Endothelial cell of umbilical vein (primary cell): Measurements from ENCODE around the gene RTKN2. TPM values are rescaled to one million over a fixed set of nuclear protein-coding genes. Genes with fewer than 3 reads are reported as not detected.

ENCODE experiments used
- BruUV-seq: library from RNA; stranded (reverse); fragments of 400-500 nt; replicated peaks from 2 replicates; lab custom pipeline; 2021; lab: Mats Ljungman, UMichigan
- CTCF ChIA-PET: fragments of 300-600, 350-600 bp; sonication (Branson Sonifier 250); formaldehyde crosslinking; loops from one replicate; lab custom pipeline; 2021; ENCODE audit warnings: antibody characterized with exemption, inconsistent platforms; lab: Charles Lee
- POLR2A ChIA-PET: fragments of 300-600, 350-600 bp; sonication (Branson Sonifier 250); formaldehyde crosslinking; loops from one replicate; lab custom pipeline; 2021; ENCODE audit warnings: antibody characterized with exemption, inconsistent platforms; lab: Charles Lee
- DNase-seq: peaks from one replicate; pipeline ENCODE4 v3.0.0-alpha.2; 2011; ENCODE audit warnings: low read depth, low spot score
- FAIRE-seq: peaks from 2 replicates; lab custom pipeline; 2011; peaks lifted over from hg19 to GRCh38; lab: Jason Lieb, UNC
- H2AFZ ChIP-seq: 2 replicates; pipeline ENCODE4 v1.6.0; 2012; ENCODE audit warnings: low read depth, low read length, control low read depth, inconsistent platforms
- H3K27ac ChIP-seq: 2 replicates; pipeline ENCODE4 v1.5.1; 2011; ENCODE audit warnings: low read depth, mild to moderate bottlenecking, control low read depth, low read length, moderate library complexity; ENCODE audit not compliant: insufficient read depth
- H3K27me3 ChIP-seq, 2 experiments: 2 replicates each; pipeline versions ENCODE4 v1.6.0 to v1.6.1; 2011; ENCODE audit warnings: low read length in 2 of 2, mixed read lengths in 1 of 2; ENCODE audit not compliant: control insufficient read depth in 2 of 2, insufficient read depth in 2 of 2
- H3K36me3 ChIP-seq, 2 experiments: 2 replicates in 1 of 2; 3 replicates in 1 of 2; pipeline ENCODE4 v1.5.1; 2011; ENCODE audit warnings: low read length in 2 of 2, mild to moderate bottlenecking in 1 of 2, moderate library complexity in 1 of 2; ENCODE audit not compliant: control insufficient read depth in 2 of 2, insufficient read depth in 2 of 2; ENCODE audit errors: extremely low read depth in 1 of 2
- H3K4me1 ChIP-seq: 3 replicates; pipeline ENCODE4 v1.5.1; 2011; ENCODE audit warnings: mild to moderate bottlenecking, low read length; ENCODE audit not compliant: control insufficient read depth, insufficient read depth; ENCODE audit errors: extremely low read depth
- H3K4me2 ChIP-seq: 2 replicates; pipeline ENCODE4 v1.6.1; 2011; ENCODE audit warnings: low read length, control low read depth, mixed read lengths; ENCODE audit not compliant: insufficient read depth
- H3K4me3 ChIP-seq, 3 experiments: fragments of 200-600 bp in 1 of 3; sonication (generic), shearing (Covaris generic) in 1 of 3; replicated peaks in 1 of 3; 2 replicates each; pipeline ENCODE4 v1.5.1; 2011 to 2016; ENCODE audit warnings: control low read depth in 3 of 3, low read length in 3 of 3, mild to moderate bottlenecking in 2 of 3, inconsistent platforms in 1 of 3, low read depth in 1 of 3, moderate library complexity in 1 of 3; ENCODE audit not compliant: insufficient read depth in 1 of 3
- H3K79me2 ChIP-seq: 2 replicates; pipeline ENCODE4 v1.6.0; 2012; ENCODE audit warnings: low read length, inconsistent platforms; ENCODE audit not compliant: control insufficient read depth, insufficient read depth
- H3K9ac ChIP-seq: replicated peaks from 2 replicates; pipeline ENCODE3; 2011; ENCODE audit warnings: low read length, control low read depth; ENCODE audit not compliant: insufficient read depth; ENCODE audit errors: extremely low read depth
- H3K9me1 ChIP-seq: replicated peaks from 3 replicates; pipeline ENCODE4 v1.6.0; 2011; ENCODE audit warnings: mild to moderate bottlenecking, low read length; ENCODE audit not compliant: control insufficient read depth, insufficient read depth; ENCODE audit errors: extremely low read depth
- H3K9me3 ChIP-seq: replicated peaks from 2 replicates; pipeline ENCODE4 v1.5.1; 2012; ENCODE audit warnings: low read length, inconsistent platforms; ENCODE audit not compliant: control insufficient read depth, insufficient read depth
- H4K20me1 ChIP-seq: replicated peaks from 2 replicates; pipeline ENCODE3; 2011; ENCODE audit warnings: mild to moderate bottlenecking, low read length; ENCODE audit not compliant: control insufficient read depth, insufficient read depth; ENCODE audit errors: extremely low read depth
- CTCF ChIP-seq, 2 donors: IDR thresholded peaks; 1 replicate in 1 of 2; 2 replicates in 1 of 2; pipeline ENCODE4 v1.5.1; 2011; ENCODE audit warnings: low read length in 2 of 2, mild to moderate bottlenecking in 2 of 2, moderate library complexity in 2 of 2, control low read depth in 1 of 2, inconsistent platforms in 1 of 2, low read depth in 1 of 2; ENCODE audit not compliant: insufficient read depth in 1 of 2; ENCODE audit errors: extremely low read depth in 1 of 2
- EZH2 ChIP-seq: IDR thresholded peaks from 2 replicates; pipeline ENCODE4 v1.6.1; 2012; ENCODE audit warnings: borderline replicate concordance, low read depth, mild to moderate bottlenecking, moderate library complexity, low read length, inconsistent platforms; ENCODE audit not compliant: severe bottlenecking
- FOS ChIP-seq: IDR thresholded peaks from 2 replicates; pipeline ENCODE4 v1.6.1; 2011; ENCODE audit warnings: mild to moderate bottlenecking, low read length, moderate library complexity, borderline replicate concordance; ENCODE audit not compliant: insufficient read depth
- GATA2 ChIP-seq: IDR thresholded peaks from 2 replicates; pipeline ENCODE4 v1.7.0; 2011; ENCODE audit warnings: low read depth, mild to moderate bottlenecking, moderate library complexity, mixed read lengths, low read length; ENCODE audit not compliant: insufficient read length, insufficient read depth
- JUN ChIP-seq: IDR thresholded peaks from 2 replicates; pipeline ENCODE4 v1.6.1; 2011; ENCODE audit warnings: borderline replicate concordance, low read depth; ENCODE audit not compliant: insufficient read length, insufficient read depth
- MAX ChIP-seq: IDR thresholded peaks from 2 replicates; pipeline ENCODE4 v1.6.1; 2011; ENCODE audit not compliant: insufficient read depth, insufficient read length
- MYC ChIP-seq: IDR thresholded peaks from one replicate; pipeline ENCODE4 v1.6.1; 2011; ENCODE audit warnings: mild to moderate bottlenecking, low read depth, low read length
- POLR2A ChIP-seq: IDR thresholded peaks from 2 replicates; pipeline ENCODE4 v1.6.1; 2012; ENCODE audit warnings: low read depth, mild to moderate bottlenecking, control low read depth, low read length
- POLR2AphosphoS5 ChIP-seq: IDR thresholded peaks from 2 replicates; pipeline ENCODE4 v1.6.1; 2012; ENCODE audit warnings: low read depth, mild to moderate bottlenecking, control low read depth, low read length, moderate library complexity; ENCODE audit not compliant: insufficient read depth
- dilution Hi-C: fragments of 300-500 bp; cut with MboI; formaldehyde crosslinking; loops from one replicate; pipeline ENCODE4 v1.15.0; 2019; ENCODE audit warnings: low sequenced_read_pairs; ENCODE audit not compliant: extremely low pct_ligation_motif_present
- intact Hi-C: fragments of 100-400 bp; cut with micrococcal nuclease; formaldehyde crosslinking; loops from one replicate; pipeline ENCODE4 v1.10.0; 2022
- polyA plus RNA-seq, 4 experiments: library from polyadenylated mRNA; depleted of rRNA in 3 of 4; stranded (reverse) in 3 of 4; unstranded in 1 of 4; fragments of >200 nt; gene quantifications; 2 replicates each; pipeline versions ENCODE4 v1.2.1 to v1.2.3, GENCODE V29; 2011 to 2012; ENCODE audit warnings: missing spikeins in 1 of 4
- total RNA-seq: library from RNA; stranded (reverse); gene quantifications from 2 replicates; pipeline ENCODE4 v1.2.3, GENCODE V29; 2021

The RTKN2 gene
- total and polyA plus RNA-seq, 2 donors (not counting 3 experiments of a cell fraction or from before 2014, with no cell fraction given): 0.65 to 4.8 TPM

GRCh38 chr10:62317257-62317656 lies 48.6 kb upstream of the RTKN2 start:
- no peaks in the 10 kb centered on the region for H3K27me3 ChIP-seq
- no peak for FAIRE-seq

More at GRCh38 chr10:62317257-62317656, 48.6 kb upstream of the RTKN2 start:
- POLR2A ChIA-PET: no interaction called here
- dilution Hi-C loops: no loop called here
- H3K9me1 ChIP-seq: no peaks in the 10 kb centered on the region
- no peaks in the 10 kb centered on the region for H3K79me2 ChIP-seq
- TF ChIP-seq MAX (no peak), JUN (no peak), CTCF (IDR thresholded peaks at IDR 0.05; ENCODE audit: extremely low read depth in 1 of 2, insufficient read depth in 1 of 2, low read depth in 1 of 2, low read length in 2 of 2) (no peak), POLR2AphosphoS5 (no peak), FOS (no peak), EZH2 (no peak), POLR2A (no peak), MYC (no peak), GATA2 (no peak)
- CTCF ChIA-PET: no interaction called here
- H3K9me3 ChIP-seq: no peaks in the 10 kb centered on the region
- no peaks in the 10 kb centered on the region for H4K20me1 ChIP-seq
- H3K4me2 ChIP-seq: no peak overlapping the region
- H3K4me1 ChIP-seq: no peaks in the 10 kb centered on the region
- H3K9ac ChIP-seq: no peak overlapping the region
- no peak overlapping the region for H3K27ac ChIP-seq
- BruUV-seq: no TSS peak
- no peak overlapping the region for H3K4me3 ChIP-seq
- H2AFZ ChIP-seq: no peak overlapping the region
- intact Hi-C loops: no loop called here
- no peaks in the 10 kb centered on the region for H3K36me3 ChIP-seq
- DNase-seq: no peak
